ENCODE measurements around the gene TAGAP. TPM values are rescaled to one million over a fixed set of nuclear protein-coding genes. Genes with fewer than 3 reads are reported as not detected.
A peak's percentile ranks its signal among the peaks of the same experiment; 100 is the strongest.

Gene TAGAP
- total RNA-seq, 1 donor from 2014 or later: 0.41 TPM

- Mint-ChIP-seq H3K27ac (ENCODE audit: unreplicated experiment) (no peak overlapping the region), H3K4me3 (ENCODE audit: unreplicated experiment) (no peak overlapping the region), H3K27me3 (ENCODE audit: unreplicated experiment) (peaks cover 2% of the 10 kb centered on the region), H3K9me3 (ENCODE audit: unreplicated experiment) (no peaks in the 10 kb centered on the region), H3K4me1 (ENCODE audit: unreplicated experiment) (peaks cover 23% of the 10 kb centered on the region), H3K36me3 (ENCODE audit: low read depth, unreplicated experiment) (no peaks in the 10 kb centered on the region)
- no peak for DNase-seq (ENCODE audit: low spot score)
- no peak for TF ChIP-seq CTCF (IDR thresholded peaks at IDR 0.05; ENCODE audit: unreplicated experiment)
Measured at GRCh38 chr6:159043947-159044346, 844 bp downstream of the TAGAP start.

- no peaks in the 10 kb centered on the region for H3K9me3 Mint-ChIP-seq (ENCODE audit: unreplicated experiment)
- H3K4me3 Mint-ChIP-seq (ENCODE audit: unreplicated experiment): no peak overlapping the region
- peaks cover 23% of the 10 kb centered on the region for H3K4me1 Mint-ChIP-seq (ENCODE audit: unreplicated experiment)
- no peak for DNase-seq (ENCODE audit: low spot score)
- no peak for TF ChIP-seq CTCF (IDR thresholded peaks at IDR 0.05; ENCODE audit: unreplicated experiment)
- H3K27me3 Mint-ChIP-seq (ENCODE audit: unreplicated experiment): peaks cover 2% of the 10 kb centered on the region
- H3K36me3 Mint-ChIP-seq (ENCODE audit: low read depth, unreplicated experiment): no peaks in the 10 kb centered on the region
- peak overlapping the region; percentile 99 for H3K27ac Mint-ChIP-seq (ENCODE audit: unreplicated experiment)
Measured at GRCh38 chr6:159043251-159043650, 1.5 kb downstream of the TAGAP start.

- H3K9me3 Mint-ChIP-seq (ENCODE audit: unreplicated experiment): no peaks in the 10 kb centered on the region
- H3K27me3 Mint-ChIP-seq (ENCODE audit: unreplicated experiment): peaks cover 2% of the 10 kb centered on the region
- no peak overlapping the region for H3K4me3 Mint-ChIP-seq (ENCODE audit: unreplicated experiment)
- peaks cover 23% of the 10 kb centered on the region for H3K4me1 Mint-ChIP-seq (ENCODE audit: unreplicated experiment)
- H3K27ac Mint-ChIP-seq (ENCODE audit: unreplicated experiment): peak overlapping the region; percentile 99
- DNase-seq (ENCODE audit: low spot score): no peak
- no peaks in the 10 kb centered on the region for H3K36me3 Mint-ChIP-seq (ENCODE audit: low read depth, unreplicated experiment)
- peak; percentile 39 for TF ChIP-seq CTCF (IDR thresholded peaks at IDR 0.05; ENCODE audit: unreplicated experiment)
Measured at GRCh38 chr6:159042826-159043181, 2.0 kb downstream of the TAGAP start.

GRCh38 chr6:159042003-159042825 is 2.6 kb downstream of the TAGAP start:
- H3K27me3 Mint-ChIP-seq (ENCODE audit: unreplicated experiment): peaks cover 2% of the 10 kb centered on the region
- peak; percentile 85 for TF ChIP-seq CTCF (IDR thresholded peaks at IDR 0.05; ENCODE audit: unreplicated experiment)
- H3K9me3 Mint-ChIP-seq (ENCODE audit: unreplicated experiment): no peaks in the 10 kb centered on the region
- no peaks in the 10 kb centered on the region for H3K36me3 Mint-ChIP-seq (ENCODE audit: low read depth, unreplicated experiment)
- DNase-seq (ENCODE audit: low spot score): peak; percentile 63
- peak overlapping the region; percentile 99 for H3K27ac Mint-ChIP-seq (ENCODE audit: unreplicated experiment)
- peaks cover 23% of the 10 kb centered on the region for H3K4me1 Mint-ChIP-seq (ENCODE audit: unreplicated experiment)
- H3K4me3 Mint-ChIP-seq (ENCODE audit: unreplicated experiment): no peak overlapping the region

- Mint-ChIP-seq H3K9me3 (ENCODE audit: unreplicated experiment) (no peaks in the 10 kb centered on the region), H3K4me3 (ENCODE audit: unreplicated experiment) (no peak overlapping the region), H3K27me3 (ENCODE audit: unreplicated experiment) (peaks cover 2% of the 10 kb centered on the region), H3K4me1 (ENCODE audit: unreplicated experiment) (peaks cover 23% of the 10 kb centered on the region), H3K27ac (ENCODE audit: unreplicated experiment) (peak overlapping the region; percentile 99), H3K36me3 (ENCODE audit: low read depth, unreplicated experiment) (no peaks in the 10 kb centered on the region)
- no peak for TF ChIP-seq CTCF (IDR thresholded peaks at IDR 0.05; ENCODE audit: unreplicated experiment)
- DNase-seq (ENCODE audit: low spot score): no peak
Measured at GRCh38 chr6:159041181-159041580, 3.6 kb downstream of the TAGAP start.
